Stimulated activated CD8-positive, alpha-beta memory T cell treated with anti-CD3 and anti-CD28 coated beads, Interleukin-7, amount 100 ng/mL, for 48 hours (primary cell): ENCODE measurements around the gene SUN1.
A peak's percentile ranks its signal among the peaks of the same experiment; 100 is the strongest.
"Not testable (repeated sequence)": the region's sequence is repeated elsewhere in the genome, so short reads cannot be mapped to it uniquely, and the experiment has no call there.

Experiments
- DNase-seq, 2 donors: peaks; one replicate each; pipeline ENCODE4 v3.0.0-alpha.2; 2020; ENCODE audit warnings: low read depth in 1 of 2; ENCODE audit errors: extremely low read depth in 1 of 2

Gene SUN1

DNA sequence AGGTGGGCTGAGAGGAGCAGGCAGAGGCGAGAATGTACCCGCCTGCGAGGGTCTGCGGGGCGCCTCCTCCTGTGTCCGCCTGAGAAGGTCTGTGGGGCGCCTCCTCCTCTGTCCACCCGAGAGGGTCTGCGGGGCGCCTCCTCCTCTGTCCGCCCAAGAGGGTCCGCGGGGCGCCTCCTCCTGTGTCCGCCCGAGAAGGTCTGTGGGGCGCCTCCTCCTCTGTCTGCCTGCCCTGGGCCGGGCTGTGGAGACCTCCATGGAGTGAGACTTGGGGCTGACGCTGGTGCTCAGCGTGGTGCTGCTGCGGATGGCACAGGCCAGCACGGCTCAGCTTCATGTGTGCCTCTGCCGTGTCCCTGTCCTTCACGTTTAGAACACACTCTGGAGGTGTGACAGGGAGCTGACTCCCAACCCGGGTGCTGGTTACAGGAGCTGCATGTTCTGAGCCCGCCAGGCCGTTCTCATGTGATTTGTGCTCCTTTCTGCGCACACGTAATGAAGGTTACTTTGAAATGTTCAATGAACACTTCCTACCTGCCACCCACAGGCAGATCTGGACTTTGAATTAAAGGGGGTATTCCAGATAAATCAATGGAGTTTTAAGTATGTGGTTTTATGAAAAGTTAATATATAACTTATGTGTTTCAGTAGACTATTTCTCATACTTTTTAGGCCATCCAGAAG is 23.6 kb downstream of the SUN1 start:
- DNase-seq: no peak

DNA sequence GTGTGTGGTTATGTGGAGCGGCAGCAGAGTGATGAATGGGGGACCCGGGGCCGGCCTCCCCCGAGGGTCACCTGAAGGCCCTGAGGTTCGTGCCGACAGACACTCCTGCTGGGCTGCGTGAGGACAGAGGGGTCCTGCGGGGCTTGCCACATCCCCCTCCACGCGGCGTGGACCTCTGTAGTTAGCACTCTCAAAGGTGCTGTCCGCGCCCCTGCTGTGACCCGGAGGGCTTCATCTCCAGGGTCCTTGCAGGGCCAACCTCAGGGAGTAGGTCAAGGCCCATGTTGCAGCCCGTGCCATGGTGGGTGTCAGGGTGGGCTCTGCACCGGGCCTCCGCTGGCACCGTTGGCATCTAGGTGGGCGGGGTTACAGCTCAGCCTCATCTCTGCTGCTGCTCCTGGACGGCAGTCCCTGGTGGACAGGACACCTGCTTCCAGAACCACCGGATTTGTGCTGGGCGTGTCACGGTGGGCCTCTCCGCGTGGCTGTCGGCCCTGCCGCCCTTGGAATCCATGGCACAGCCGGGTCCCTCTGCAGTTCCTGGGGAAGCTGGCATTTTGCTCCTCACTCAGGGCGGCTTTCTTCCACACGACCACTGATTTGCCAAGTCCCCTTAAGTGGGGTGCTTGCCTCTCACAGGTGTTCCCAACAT is 24.3 kb downstream of the SUN1 start:
- no peak for DNase-seq

DNA sequence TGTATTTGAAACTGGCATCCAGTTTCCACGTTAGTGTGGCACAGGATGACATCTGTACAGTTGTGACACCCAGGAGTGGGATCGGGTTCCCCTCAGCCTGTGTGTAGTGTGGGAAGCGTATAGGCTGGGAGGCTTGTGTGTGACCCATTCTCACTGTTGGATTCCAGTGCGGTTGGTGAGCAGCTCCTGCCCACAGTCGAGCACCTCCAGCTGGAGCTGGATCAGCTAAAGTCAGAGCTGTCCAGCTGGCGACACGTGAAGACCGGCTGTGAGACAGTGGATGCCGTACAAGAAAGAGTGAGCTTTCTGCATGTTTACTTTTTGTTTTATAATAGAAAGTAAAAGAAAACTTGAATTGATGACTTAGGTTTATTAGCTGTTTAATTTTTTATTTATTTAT is 25.4 kb downstream of the SUN1 start:
- no peak for DNase-seq

DNA sequence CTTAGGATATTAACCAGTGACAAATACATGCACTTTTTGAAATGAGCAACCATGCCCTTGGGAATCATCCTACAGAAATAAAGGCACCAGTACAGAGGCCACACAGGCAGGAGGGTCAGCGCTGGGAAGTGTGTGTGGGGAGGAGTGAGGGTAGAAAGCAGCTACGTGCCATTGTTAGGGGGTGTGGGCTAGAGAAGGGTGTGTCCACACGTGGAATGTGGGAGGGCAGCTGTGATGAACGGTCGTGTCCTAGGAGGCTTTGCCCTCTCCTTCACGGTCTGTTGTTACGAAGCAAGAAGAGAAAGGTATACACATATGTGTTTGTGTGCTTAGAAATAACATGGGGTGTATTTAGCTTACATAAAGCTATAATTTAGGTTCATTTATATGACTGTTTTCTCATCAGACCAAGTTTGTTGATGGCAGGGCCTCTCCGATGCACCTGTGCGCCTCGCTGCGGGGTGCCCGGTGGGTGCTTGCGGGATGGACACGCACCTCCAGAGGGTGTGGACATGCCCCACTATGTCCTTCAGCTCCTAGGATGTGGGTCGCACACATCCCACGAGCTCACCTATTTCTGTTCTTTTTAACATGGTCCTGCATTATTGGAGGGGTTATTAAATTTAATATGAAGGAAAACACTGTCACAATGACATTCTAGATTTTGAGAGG is 27.2 kb downstream of the SUN1 start:
- DNase-seq: no peak

DNA sequence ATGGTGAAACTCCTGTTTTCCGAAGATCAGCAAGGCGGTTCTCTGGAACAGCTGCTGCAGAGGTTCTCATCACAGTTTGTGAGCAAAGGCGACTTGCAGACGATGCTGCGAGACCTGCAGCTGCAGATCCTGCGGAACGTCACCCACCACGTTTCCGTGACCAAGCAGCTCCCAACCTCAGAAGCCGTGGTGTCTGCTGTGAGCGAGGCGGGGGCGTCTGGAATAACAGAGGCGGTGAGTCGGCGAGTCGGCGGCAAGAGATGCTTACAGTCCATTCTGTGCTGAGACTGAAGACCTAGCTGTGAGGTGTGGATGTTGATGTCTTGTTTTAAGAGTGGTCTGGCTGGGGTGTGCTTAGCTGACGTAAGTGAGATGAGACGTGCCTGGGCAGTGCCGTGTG is 27.9 kb downstream of the SUN1 start:
- DNase-seq: no peak

DNA sequence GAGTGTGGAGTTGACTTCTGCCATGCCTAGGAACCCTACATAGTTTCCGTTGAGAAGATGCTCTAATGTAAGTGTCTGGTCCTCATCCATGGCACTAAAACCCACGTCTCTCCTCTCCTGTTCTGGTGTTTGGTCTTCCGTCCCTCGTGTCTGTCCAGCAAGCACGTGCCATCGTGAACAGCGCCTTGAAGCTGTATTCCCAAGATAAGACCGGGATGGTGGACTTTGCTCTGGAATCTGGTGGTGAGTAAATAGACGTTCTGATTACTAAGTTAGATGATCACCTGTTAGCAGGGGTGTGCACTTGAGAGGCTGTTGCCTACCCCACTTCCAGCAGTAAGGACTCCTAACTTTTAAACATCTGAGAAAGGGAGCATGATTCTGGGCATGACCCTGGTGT is 28.9 kb downstream of the SUN1 start:
- DNase-seq: no peak

DNA sequence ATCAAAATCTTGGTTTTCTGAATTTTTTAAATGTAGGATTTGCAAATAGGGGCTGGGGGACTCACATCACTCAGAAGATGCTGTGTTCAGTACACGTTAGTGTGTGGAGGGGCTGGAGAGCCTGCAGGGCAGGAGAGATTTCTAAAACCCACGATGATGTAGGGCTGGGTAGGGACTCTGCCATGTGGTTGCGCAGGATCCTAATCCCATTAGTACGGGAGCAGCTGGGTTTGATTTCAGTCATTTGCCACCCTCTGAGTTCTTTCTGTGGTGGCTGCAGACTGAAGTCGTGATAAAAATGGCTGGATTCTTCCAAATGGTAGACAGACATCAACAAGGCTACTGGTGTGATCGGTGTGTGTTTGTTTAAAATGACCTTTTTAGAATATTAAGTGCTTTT is 29.9 kb downstream of the SUN1 start:
- DNase-seq: no peak

DNA sequence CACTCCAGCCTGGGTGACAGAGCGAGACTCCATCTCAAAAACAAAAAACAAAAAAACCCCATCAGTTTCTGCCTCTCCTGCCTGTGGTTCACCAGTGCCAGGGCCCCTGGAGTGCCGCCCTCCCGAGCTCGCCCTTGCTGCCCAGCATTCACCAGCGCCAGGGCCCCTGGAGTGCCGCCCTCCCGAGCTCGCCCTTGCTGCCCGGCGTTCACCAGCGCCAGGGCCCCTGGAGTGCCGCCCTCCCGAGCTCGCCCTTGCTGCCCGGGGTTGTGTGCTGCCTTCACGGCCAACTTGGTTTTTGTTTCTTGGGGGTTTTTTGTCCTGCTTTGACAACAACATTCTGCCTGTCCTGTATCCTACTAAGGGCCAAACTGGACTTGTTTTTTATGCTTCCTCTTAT is 30.8 kb downstream of the SUN1 start:
- DNase-seq: no peak

DNA sequence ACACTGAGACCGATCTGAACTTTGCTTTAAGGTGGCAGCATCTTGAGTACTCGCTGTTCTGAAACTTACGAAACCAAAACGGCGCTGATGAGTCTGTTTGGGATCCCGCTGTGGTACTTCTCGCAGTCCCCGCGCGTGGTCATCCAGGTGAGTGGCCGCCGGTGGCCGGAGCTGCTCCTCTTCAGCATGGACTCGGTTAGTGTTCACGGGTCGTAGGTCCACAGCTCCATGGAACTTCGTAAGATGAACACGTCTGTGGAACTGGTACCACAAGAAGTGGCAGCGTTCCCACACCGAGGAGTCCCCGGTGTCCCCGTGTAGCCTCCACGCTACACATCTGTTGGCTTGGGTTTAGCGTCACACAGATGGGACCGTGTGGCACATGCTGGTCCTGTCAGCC is 33.6 kb downstream of the SUN1 start:
- no peak for DNase-seq

DNA sequence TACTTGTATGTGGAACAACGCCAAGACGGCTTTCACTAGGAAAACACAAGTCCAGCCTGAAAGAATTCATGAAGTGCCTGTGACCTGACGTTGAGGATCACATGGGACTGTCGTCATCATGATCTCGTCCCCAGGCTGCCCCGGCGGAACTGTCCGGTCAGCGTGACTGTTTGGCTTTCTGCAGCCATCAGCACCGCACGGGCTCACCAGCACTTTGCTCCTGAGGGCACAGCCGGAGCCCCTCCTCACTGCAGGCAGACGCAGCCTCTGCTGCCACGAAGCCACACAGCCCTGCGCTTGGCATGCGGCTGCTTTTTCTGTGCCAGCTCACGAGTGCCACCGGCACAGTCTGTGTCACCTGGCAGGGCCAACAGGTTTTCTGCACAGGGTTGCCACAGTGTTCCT is 34.7 kb downstream of the SUN1 start:
- no peak for DNase-seq

DNA sequence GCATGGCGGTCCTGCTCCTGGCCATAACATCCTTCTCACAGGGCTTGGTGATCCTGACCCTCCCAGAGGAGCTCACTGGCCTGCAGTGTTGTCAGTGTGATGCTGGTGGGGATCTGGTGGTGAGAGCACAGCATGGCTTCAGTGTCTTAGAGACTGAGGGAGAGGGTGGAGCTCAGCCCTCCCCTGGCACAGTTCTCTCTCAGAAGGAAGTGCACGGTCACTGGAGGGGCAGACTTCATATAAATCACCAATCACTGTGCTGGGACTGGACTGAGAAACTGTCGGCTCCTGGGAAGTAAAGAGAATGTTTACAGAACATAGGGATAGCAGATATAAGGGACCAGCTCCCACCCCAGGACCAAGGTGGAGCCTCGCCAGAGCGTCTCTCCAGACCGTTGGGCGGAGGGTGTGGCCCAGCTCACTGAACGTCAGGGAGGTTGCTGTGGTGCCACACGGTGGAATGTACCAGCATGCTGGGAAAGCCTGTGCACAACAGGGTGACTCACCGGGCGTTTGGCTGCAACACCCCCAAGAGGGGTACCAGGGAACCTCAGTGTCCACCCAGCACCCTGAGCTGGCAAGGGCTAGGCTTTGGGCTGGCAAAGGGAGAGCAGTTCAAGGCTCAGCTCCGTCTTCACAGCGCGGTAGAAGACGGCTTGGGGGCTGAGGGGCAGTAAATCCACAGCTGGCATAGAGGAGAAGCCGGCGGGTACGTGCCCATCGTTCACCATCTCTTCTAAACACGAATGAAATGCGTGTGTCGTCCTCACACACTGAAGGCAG is 35.3 kb downstream of the SUN1 start:
- no peak for DNase-seq

DNA sequence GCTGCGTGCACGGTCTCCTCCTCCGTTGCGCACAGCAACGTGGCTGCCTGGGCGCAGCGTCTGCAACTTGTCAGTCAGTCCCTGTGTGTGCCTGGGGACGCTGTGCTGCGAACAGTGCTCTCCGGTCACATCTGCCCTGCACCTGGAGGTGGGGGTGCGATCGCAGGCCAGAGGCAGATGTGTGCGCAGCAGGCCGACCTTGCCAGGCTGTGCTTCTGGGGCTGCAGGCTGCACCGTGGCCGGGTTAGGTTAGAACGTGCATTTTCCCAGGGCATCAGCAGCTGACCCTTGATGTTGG is 35.9 kb downstream of the SUN1 start:
- no peak for DNase-seq

DNA sequence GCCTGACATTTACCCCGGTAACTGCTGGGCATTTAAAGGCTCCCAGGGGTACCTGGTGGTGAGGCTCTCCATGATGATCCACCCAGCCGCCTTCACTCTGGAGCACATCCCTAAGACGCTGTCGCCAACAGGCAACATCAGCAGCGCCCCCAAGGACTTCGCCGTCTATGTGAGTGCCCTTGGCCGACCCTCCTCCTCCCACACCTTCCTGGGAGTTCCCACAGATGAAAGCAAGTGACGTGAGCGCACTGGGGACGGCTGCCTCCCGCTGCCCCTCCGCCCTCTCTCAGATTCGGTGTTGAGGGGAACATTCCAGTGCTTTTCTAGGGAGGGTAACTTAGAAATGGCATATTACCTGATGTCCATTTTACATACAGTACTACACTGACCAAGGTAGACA is 37.1 kb downstream of the SUN1 start:
- DNase-seq: no peak

DNA sequence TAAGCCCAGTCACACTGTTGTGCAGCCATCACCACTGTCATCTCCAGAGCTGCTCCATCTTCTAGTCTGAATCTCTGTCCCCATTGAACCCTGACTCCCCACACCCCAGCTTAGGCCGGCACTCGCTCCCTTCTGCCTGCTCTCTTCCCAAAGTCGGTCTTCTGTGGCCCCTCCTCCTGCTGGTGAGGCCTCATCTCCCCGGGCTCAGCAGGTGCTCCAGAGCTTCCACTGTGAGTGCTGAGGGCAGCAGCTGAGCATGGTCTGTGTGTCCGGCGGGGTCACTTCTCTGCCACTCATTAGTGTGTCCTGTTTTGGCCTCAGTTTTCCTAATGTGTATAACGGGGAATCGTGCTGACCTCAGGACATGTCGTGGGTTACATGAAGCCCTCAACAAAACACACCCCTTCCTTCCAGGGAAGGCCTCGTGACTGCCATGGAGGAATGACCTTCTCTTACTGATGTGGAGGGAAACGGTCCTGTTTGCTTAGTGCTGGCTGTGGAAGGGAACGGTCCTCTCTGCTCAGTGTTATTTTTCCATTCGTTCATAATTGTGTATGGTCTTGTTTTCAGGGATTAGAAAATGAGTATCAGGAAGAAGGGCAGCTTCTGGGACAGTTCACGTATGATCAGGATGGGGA is 39.7 kb downstream of the SUN1 start:
- no peak for DNase-seq

DNA sequence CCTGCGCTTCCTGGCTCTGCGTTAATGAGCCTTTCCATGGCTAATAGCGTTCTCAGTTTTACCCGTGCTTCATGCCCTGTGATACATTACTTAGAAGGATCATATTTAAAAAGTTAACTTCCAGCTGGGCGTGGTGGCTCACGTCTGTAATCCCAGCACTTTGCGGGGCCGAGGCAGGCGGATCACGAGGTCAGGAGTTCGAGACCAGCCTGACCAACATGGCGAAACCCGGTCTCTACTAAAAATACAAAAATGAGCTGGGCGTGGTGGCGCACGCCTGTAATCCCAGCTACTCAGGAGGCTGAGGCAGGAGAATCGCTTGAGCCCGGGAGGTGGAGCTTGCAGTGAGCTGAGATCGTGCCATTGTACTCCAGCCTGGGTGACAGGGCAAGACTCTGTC is 40.4 kb downstream of the SUN1 start:
- not testable (repeated sequence) for DNase-seq

DNA sequence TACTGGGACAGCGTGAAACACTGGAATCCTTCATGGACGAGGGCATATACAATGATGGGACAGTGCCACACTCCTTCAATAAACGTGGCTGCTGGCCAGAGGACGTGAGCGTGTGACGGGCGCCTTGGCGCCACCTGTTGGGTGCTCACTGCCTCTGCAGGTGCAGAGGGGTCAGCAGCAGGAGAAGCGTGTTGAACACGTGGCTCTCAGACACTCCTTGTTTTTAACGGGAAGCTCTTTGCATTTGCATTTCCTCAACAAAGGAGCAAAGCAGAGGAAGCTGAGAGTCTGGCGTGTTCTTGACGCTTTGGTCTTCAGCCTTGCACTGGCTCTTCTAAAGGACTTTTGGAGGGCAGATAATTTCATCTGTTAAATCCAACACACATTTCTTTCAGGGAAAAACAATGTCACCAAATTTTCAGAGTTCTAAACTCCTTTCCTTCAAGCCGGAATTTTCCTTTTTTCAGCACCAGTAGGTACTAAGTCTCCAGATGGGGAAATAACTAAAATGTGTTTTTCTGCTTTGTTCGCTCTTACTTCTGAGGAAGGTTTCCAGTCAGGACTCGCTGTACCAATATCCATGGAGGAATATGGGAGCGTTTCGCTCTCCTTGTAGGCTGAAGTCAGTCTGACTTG is 41.2 kb downstream of the SUN1 start:
- peak; percentile 47 to 56 for DNase-seq

DNA sequence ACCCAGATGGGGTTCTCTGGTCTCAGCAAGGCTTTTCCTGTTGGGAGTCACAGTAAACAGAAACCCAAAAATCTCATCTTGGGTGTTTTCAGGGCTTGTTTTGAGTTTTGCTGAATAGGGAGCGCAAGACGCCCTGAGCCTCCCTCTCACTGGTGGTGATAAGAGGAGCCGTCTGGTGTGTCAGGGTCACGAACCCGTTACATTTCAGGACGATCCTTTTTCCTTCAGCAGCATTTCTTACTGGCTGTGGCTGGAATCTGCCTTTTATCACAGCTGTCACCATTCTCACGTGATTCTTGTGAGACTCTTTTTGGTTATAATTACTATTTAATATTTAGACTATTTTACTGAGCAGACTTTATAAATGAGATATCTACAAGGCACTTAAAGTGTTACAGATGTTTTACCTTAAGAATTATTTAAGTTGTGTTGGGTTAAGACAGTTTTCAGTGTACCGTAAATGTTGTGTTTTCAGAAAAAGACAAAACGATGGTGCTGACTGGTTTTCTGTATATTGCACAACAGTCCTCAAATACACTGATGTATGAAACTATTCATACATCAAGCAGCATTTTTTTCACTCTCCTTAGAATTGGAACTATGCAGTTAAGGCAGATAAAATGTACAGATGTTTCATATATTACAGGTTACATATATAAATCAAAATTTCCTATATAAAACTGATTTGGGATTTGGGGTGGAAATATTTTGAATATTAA is 41.9 kb downstream of the SUN1 start:
- DNase-seq: no peak

DNA sequence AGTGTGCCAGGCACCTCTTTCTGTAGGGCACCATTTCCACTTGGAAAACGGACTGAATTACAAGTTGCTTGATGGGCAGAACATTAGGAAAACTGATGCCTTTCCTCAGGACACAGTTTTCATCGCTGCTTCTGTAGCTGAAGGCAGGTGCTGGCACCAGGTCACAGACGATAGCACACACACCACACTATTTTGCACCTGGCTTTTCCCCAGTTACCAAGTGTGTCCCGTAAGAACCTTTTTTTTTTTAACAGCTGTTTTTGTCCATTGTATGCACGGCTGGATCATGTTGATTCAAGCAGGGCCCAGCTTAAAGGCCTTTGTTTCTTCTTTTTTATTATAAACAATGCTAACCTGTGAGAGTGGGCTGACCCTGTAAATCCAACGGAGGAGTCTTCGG is 42.8 kb downstream of the SUN1 start:
- no peak for DNase-seq

DNA sequence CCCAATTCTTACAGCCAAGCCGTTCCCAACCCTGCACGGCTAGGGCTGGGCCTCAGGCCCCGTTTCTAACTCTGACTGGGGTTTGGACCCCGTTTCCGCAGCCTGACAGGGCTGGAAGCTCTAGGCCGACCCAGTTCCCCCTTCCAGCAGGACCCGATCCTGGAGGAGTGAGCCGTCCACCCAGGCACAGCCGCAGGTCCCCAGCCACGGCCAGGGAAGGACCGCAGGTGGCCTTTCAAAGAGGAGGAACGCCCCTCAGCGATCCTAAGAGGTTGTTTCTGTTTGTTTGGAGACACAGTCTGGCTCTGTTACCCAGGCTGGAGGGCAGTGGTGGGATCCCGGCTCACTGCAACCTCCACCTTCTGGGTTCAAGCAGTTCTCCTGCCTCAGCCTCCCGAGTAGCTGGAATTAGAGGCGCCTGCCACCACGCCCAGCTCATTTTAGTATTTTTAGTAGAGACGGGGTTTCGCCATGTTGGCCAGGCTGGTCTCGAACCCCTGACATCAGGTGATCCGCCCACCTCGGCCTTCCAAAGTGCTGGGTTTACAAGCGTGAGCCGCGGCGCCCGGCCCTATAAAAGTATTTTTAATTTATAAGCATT is 43.3 kb downstream of the SUN1 start:
- no peak for DNase-seq
